ENCODE data around the gene BTAF1.
"Not testable (repeated sequence)": the region's sequence is repeated elsewhere in the genome, so short reads cannot be mapped to it uniquely, and the experiment has no call there.

Gene BTAF1

DNA sequence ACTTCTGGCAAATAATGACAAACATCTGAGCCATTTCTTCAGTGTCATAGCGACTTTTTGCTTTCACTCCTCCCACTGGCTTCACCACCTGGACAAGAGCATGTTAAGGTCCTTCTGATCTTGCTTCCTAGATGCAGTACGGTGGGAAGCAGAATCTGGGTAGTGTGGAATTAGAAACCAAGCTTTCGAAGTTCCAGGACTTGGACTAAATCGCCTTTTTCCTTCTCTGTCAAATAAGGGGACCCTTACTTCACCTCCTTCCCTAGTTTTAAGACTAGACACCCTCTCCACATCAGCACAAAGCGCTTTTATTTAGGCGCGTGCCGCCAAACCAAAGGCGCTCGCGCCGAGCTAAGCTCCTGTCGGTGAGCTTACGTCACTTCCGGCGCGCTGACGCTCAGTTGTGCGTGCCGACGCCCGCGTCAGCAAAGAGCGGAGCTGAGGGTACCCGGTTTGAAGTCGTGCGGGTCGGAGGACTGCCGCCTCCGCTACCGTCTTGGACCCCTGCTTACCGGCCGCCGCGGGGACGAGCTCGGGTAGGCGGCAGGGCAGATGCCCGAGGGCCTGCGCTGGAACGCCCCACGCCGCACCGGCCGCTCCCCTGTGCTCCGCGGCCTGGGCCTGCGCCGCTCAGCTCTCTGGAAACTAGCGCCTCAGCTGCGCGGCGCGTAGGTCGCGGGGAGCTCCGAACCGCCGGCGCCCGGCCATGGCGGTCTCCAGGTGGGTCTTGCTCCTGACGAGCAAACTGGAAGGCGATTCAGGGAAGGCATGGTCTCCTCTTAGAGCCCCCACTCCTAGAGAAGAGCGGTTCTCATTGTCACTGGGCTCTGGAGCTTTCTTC lies at the start of gene BTAF1:
Gene BTAF1 (plus strand): TSS at position 400 of the 841 bp plus-strand sequence. CDS start 307 bp downstream, at position 707.
- DNase-seq, result peak; percentile 70

DNA sequence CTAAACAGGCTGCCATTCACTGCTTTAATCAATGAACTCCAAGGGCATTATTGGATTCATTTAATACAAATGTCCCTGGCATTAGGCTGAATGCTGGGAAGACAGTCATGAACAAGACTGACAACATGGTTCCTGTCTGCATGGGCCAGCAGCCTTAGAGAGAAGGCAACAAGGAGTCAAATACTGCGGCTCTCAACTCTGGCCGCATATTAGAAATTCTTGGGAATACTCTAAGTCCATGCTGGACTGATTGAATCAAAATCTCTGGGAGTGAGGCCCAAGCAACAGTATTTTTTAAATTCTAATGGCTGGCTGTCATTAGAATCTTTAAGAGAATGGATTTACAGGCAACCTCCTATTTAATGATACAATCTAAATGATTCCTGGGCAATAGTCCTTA lies 48.4 kb upstream of the BTAF1 start:
- DNase-seq, result no peak

DNA sequence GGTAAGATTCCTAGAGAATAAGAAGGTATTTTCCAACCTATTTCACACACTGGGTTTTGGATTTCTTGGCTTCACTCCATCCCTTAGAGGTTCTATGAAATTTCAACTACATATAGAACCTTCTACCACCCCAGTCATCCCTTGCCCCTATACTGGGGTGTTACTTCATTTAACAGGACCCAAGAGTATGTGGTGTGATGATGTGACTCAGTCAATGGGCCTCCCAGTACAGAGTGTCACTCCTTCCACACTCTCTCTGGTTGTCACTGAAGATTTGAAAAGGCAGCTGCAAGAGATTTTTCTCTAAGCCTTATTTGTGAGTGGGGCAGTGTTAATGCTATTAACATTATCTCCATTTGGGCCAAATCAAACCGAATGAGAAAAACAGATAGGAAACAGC lies 47.8 kb upstream of the BTAF1 start:
- no peak for DNase-seq

DNA sequence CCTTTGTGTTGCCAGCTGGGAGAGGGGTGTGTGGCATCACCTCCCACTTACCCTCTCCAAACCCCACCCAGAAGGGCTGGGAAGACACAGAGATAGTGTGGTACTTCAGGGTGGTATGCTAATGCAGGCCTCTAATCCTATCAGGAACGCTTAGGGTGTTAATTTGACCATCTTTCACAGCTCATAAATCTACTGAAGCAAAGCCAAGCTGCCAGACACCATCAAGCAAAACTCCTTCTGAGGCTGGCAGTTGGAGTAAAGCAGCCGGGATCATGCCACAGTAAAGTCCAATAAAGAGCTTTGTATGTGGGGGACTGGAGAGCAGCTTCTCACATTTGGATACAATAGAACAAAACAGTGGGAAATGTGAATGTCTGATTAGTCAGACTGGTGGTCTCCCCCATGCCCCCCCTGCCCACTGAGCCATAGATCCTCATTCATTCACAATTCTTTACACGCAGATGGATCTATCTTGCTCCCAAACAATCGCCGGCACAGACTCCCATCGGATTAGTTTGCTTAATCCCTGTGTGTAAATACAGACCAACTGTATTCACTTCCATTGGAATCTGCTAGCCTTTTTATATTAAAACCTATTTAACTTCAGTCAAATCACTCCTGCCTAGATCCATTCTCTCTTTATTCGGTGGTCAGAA lies 43.9 kb upstream of the BTAF1 start:
- no peak for DNase-seq

DNA sequence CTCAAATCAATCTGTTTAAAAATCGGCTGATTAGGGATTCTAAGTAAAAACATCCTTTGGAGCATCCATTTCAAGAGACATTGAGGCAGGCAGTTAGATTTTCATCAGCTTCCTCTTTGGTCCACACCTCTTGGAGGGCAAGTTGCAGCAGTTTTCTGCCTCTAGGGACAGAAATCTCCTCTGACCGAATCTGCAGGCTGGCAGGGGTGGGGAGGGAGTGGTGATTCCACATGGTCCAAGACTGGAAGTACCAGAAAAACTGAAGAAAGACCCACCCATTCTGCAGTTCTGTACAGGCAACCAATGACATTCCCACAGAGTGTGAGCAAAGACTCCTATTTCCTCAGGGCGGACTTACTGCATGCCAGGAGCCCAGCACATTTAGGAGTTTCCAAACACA lies 43.3 kb upstream of the BTAF1 start:
- DNase-seq, result no peak

DNA sequence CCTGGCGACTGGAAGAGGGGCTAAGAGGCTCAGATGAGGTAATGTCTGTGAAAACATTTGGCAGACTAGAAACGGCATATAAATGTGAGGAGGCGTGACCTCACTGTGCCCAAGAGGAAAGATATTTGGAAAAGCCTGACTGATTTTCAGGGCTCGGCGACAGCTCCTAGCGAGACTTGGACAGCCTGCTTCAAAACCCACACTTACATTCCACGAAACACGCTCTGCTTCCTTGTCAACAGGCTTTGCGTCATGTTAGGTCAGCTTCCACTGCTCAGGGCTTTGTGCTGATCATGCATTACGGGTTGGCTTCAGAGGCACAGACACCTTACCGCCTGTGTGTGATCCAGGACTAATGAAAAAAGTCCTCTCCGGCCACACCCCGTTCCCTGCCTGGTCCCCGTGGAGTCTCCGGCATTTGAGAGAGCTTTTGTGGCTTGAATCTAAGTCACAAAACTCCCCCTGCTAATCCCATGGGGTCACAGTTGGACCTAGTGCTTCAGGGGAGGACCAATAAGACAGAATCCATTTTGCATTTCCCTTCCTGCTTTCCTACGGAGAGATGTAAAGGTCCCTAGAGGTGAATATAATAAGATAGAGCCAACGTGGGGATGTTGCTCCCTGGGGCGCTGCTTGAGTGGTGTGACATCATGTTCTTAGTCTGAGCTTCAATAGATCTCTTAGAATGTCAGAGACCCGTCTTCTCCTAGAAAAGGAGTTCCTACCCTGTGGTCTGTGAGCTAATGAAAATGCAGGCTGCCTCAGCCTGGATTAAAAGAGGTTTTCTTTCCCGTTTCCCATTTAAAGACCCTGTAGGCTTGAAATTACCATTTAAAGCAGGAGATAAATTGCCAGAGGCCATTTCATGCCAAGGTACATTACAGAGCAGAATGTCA lies 39.8 kb upstream of the BTAF1 start:
- DNase-seq, result peak; percentile 17

DNA sequence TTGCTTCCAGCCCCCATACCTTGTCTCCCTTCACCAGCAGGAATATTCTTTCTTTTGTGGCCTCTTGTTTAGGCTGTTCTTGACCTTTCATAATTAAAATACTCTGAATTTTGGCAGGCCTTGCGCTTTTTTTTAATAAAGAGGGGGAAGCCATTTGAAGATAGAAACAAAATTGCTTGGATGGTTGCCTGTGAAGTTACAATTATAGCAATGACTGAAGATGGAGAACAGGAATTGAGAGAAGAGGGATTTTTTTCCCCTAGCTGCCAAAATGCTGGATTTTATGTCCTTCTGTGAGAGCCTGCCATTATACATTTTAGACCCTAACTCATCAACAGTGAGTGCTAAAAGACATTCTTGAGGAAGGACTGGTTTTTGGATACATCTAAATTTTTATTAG lies 39.0 kb upstream of the BTAF1 start:
- DNase-seq, result no peak

DNA sequence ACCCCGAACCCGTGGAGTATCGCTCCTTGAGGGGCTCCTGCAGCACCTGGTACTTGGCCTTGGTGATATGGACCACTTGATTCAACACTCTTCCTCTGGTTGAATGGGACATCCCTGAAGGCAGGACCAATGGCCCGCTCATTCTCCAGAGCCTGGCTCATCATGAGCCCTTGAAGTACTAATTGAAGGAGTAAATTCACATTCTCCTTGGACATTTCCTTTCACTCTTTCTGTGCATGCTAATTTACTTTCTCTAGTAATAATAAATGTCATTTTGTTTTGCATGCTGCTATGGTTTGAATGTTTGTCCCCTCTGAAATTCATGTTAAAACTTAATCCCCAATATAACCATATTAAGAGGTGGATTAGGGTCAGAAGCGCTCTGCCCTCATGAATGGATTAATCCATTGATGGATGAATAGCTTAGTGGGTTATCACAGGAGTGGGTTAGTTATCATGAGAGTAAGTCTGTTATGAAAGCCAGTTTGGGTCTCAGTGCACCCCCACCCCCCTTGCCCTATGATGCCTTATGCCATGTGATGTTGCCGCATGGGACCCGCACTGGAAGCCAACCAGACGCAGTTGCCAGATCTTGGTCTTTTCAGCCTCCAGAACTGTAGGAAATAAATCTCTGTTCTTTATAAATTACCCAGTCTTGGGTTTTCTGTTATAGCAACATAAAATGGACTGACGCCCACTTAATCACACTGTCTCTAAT lies 38.0 kb upstream of the BTAF1 start:
- no peak for DNase-seq

DNA sequence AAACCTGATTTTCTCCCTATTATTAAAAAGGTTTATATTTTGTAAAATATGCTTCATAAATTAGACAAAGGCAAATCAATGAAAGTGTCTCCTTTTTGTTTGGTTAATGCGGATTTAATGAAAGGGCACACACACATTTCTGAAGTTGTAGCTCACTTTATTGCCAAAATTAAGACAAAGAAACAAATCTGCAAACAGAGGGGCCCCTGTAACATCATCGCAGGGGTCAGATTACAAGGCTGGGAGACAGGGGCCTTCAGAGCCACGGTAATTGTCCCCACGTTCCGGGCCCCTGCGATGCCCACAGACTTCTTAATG lies 36.7 kb upstream of the BTAF1 start:
- DNase-seq, result no peak

DNA sequence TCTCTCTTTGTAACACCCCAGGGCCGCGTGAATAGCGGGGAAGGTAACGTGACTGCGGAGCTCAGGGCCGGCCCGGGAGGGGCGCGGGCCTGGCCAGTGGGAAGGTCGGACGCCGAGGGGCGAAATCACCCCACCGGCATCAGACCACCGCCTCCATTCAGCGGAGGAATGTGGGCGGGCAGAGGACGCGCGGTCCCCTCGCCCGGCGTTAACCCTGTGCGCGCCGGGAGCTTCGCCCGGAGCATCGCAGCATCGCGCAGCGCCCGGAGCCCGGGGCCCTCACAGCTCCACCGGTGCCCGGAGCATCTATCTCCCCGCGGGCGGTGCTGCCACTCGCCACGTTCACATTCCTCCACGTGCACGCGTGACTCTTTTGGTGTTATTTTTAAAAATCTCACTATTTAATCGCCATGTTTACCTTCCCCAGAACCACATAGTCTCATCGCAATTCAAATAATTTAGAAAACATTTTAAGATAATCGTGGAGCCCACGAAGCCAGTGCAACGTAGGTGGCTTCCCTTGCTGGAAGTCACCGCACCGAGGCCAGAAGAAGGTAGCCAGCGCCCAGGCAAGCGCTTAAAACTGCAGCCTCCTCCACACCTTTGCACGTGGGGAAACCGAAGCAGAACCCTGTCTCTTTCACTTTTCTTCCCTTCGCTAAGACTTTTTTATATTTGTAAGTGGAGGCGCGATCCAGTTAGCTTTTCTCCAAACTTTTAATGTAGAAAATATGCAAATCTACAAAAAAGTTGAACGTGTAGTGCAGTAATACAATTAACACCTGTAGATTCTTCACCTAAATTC lies 36.1 kb upstream of the BTAF1 start:
- no peak for DNase-seq

DNA sequence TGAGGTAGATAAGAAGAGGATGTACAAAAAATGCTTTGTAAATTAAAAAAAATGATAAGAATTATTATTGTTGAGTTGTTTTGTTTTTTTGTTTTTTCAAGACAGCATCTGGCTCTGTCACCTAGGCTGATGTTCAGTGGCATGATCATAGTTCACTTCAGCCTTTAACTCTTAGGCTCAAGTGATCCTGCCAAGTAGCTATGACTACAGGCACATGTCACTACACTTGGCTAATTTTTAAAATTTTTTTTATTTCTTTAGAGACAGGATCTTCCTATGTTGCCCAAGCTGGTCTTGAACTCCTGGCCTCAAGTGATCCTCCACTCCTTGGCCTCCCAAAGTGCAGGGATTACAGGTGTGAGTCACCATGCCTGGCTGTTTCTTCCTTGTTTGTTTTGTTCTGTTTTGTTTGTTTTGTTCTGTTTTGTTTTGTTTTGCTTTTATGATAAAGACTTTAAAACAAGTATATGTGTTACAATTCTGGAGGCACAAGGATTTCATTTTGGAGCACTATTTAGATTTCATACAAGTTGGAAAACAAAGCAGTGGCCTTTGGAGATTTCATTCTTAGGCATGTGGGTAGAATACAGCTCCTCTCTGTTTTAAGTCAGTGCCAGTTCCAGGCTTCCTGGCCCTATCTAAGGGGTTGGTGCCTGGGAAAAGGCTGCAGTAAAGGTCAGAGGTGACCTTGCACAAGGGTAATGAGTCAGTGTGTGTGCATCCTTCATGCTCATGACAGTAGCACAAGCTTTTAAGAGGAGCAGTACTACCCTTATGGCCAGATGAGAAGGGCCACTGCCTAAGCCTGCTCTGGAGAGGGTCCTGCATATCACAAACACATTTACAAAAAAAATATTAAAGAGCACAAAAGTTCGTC lies 32.2 kb upstream of the BTAF1 start:
- DNase-seq, result no peak

DNA sequence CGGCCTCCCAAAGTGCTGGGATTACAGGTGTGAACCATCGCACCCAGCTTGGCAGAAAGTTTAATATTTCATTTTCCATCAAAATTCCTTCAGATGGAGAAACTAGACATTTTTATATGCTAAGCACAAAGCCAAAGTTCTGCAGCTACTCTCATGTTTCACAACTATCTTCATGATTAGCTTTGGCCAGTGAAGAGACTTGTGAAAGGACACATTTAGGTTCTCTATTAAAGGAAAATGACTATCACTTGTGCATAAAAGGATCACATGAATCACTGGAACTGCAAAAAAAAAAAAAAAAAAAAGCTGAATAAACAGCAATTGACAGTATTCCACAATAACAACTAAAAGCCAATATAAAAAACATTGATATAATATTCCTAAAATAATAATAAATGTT lies 30.5 kb upstream of the BTAF1 start:
- DNase-seq, result no peak

DNA sequence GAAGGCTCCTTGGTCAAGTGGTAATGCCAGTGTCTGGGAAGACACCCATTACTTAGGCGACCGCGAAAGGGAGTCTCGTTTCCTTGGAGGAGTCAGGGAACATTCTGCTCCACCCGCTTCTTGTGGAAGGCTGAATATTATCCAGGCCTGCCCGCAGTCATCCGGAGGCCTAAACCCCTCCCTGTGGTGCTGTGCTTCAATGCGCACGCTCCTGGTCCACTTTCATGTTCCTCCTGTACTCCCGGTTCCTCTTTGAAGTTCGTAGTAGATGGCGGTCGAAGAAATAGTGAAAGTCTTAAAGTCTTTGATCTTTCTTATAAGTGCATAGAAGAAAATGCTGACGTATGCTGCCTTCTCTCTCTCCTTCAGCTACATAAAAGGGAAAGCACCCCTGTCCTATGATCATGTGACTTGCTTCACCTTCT lies 29.3 kb upstream of the BTAF1 start:
- DNase-seq, result not testable (repeated sequence)

DNA sequence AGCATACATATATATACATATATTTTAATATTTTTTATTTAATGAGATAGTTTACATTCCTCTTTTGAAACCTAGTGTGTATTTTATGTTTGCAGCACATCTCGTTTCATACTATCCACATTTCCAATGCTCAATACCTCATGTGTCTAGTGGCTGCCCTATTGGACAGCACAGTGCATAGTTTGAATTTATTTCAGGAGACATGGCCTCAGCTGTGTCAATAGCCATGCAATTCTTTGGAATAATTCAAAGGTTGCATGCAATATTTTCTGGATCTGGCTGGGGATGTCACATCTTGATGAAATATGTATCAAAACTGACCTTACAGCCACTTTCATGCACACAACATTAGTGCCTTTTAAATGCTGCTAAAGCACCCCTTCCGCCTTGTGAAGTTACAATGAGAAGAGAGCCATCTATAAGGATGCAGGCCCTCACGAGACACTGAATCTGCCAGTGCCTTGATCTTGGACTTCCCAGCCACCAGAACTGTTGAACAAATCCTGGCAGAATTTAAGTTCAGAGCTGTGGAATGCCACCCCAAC lies 27.3 kb upstream of the BTAF1 start:
- no peak for DNase-seq

DNA sequence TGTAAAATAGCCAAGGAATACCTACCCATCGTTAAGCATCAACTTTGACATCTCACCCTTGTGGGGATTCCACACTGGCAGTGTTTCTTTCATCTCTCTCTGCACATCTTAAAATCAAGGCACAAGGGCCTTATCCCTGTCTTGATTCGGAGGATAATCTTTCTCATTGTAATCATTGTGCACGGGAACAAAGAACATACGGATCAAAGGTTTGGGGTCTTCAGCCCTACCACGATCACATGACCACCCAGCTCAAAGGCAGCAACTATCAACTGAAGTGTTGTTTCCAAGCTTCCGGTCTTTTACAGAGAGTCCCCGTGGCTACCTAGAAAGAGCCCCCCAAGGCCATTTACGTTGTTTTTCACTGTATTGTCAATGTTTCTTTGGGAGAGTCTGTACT lies 26.1 kb upstream of the BTAF1 start:
- DNase-seq, result no peak

DNA sequence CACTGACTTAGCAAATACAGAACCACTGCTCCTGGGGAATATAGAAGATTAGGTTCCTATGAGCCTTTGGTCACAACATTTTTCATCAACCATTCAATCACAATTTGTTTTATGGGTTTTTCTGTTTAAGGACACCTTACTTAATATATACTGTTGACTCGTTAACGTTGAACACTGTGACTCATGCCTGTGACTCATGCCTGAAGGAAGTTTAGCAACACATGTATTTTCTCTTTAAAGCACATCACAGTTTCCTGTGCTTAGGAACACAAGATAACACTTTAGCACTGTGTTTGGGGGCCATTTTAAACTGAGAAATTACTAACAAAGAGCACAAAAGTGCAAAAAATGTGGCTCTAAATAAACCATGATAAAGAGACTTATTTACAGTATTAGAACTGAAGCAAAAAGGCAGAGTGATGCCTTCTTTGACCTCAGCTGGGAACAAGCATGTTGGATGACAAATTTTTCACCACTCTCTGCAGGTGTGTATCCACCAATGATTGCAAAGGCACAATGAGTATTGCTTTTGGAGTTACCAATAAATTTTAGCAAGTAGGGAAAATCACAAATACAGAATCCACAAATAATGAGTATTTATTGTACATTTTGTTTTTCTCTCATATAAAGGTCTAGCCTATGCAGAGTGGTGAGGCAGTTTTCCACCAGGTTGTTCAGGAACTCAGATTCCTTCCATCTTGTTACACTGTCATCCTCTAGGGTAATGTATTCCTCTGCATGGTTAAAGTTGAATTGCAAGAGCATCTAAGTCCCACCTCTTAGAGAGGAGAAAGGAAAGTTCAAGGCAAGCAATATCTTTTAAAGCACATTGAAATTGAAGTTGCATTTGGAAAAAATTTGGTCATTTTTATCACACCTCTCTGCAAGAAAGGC lies 21.5 kb upstream of the BTAF1 start:
- DNase-seq, result no peak

DNA sequence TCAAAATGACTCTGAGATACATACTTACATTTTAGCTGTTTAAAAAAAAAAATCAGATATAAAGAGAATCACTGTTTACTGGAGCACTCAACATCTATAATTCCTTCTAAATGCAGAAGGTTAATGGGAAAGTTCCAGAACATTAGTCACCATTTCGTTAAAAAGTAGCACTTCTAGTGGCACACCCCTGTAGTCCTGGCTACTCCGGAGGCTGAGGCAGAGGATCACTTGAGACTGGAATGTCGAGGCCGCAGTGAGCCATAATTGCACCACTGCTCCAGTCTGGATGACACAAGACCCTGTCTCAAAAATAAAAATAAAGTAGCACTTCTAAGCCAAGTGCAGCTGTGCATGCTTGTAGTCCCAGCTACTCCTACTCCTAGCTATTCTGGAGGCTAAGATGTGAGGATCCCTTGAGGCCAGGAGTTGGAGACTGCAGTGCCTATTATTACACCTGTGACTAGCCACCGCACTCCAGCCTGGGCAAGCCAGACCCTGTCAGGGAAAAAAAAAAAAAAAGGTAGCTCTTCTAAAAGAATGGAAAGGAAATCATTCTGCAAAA lies 16.5 kb upstream of the BTAF1 start:
- no peak for DNase-seq

DNA sequence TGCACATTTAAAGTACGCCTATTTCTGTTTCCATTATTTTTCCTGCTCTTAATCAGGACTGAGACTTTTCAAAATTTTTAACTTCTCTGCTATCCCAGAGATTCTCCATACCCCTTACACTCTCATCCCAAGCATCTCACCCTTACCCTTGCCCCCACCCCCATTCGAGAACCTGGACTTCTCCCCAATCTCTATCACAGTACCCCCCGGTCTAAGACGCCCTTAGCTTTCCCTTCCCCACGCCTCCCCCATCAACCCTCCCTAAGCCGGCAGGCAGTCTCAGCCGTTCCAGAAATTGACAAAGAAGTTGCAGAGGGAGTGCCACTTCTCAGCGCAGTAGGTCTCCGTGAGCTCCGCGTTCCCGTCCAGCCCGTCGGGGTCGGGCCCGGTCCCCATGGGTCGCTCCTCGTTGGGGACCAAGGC lies 15.6 kb upstream of the BTAF1 start:
- no peak for DNase-seq

Data from NCI-H2029 (cell line).